LNCaP clone FGC (cell line): ENCODE results near the gene ABCA7.

ENCODE experiments used
- DNase-seq: peaks from one replicate; pipeline ENCODE4 v3.0.0-alpha.2; 2011; ENCODE audit warnings: low read depth
- H3K4me3 ChIP-seq: 2 replicates; pipeline ENCODE4 v1.5.1; 2011; ENCODE audit warnings: mild to moderate bottlenecking, low read depth, low read length, control low read depth
- TF ChIP-seq, protein P1 (sequence below): IDR thresholded peaks from 2 replicates; pipeline ENCODE4 v1.5.1; 2012; ENCODE audit warnings: mild to moderate bottlenecking; ENCODE audit not compliant: control insufficient read depth, insufficient read depth; ENCODE audit errors: extremely low read depth

The ABCA7 gene

DNA sequence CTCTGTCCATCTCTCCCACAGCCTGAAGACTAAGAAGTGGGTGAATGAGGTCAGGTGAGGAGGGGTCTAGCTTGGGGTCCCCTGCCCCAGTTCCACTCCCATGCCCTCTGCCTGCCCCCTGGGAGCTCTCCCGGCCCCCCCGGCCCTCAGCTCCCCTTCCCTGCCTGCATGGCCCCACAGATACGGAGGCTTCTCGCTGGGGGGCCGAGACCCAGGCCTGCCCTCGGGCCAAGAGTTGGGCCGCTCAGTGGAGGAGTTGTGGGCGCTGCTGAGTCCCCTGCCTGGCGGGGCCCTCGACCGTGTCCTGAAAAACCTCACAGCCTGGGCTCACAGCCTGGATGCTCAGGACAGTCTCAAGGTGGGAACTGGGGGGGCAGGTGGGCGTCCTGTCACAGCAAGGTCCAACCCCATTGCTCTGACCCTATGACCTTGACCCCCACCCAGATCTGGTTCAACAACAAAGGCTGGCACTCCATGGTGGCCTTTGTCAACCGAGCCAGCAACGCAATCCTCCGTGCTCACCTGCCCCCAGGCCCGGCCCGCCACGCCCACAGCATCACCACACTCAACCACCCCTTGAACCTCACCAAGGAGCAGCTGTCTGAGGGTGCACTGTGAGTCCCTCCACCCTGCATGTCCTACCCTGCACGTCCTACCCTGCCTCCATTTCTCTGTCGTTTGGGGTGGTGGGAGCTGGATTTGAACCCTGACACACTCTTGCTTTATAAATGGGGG lies 16.1 kb downstream of the ABCA7 start:
- H3K4me3 ChIP-seq = no peak overlapping the region
- TF ChIP-seq, protein P1, sequence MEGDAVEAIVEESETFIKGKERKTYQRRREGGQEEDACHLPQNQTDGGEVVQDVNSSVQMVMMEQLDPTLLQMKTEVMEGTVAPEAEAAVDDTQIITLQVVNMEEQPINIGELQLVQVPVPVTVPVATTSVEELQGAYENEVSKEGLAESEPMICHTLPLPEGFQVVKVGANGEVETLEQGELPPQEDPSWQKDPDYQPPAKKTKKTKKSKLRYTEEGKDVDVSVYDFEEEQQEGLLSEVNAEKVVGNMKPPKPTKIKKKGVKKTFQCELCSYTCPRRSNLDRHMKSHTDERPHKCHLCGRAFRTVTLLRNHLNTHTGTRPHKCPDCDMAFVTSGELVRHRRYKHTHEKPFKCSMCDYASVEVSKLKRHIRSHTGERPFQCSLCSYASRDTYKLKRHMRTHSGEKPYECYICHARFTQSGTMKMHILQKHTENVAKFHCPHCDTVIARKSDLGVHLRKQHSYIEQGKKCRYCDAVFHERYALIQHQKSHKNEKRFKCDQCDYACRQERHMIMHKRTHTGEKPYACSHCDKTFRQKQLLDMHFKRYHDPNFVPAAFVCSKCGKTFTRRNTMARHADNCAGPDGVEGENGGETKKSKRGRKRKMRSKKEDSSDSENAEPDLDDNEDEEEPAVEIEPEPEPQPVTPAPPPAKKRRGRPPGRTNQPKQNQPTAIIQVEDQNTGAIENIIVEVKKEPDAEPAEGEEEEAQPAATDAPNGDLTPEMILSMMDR = no peak
- no peak for DNase-seq

GRCh38 chr19:1057176-1057855 lies 17.4 kb downstream of the ABCA7 start:
- H3K4me3 ChIP-seq = no peak overlapping the region

DNA sequence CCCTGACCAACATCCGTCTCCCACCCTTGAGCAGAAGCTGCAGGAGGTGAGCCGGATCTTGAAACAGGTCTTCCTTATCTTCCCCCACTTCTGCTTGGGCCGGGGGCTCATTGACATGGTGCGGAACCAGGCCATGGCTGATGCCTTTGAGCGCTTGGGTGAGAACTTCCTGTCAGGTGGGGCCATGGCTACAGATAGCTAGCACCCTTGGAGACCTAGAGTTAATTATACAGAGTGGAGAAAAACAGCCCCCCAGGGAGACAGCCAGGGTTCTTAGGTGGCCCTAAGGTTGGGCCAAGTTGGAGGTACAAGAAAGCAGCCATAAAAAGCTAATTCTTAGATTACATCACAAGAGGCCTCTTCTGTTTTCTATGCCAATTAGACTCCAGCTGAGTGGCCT lies 18.2 kb downstream of the ABCA7 start:
- DNase-seq = no peak
- TF ChIP-seq, protein P1 = no peak
- no peak overlapping the region for H3K4me3 ChIP-seq

More at GRCh38 chr19:1057176-1057855, 17.4 kb downstream of the ABCA7 start:
- TF ChIP-seq, protein P1 = no peak
- DNase-seq = no peak

DNA sequence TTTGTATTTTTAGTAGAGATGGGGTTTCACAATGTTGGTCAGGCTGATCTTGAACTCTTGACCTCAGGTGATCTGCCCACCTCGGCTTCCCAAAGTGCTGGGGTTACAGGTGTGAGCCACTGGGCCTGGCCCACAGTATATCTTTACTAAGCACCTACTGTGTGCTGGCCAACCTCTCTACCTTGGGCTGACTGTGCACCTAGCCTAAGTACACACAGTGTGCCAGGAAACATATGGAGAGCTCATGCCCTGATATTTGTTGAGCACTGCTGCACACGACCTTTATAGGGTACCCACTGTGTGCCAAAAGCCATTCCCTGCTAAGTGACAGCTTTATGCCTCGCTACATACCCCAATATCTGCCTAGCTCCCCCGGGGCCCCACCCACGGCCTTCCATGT lies 20.8 kb downstream of the ABCA7 start:
- TF ChIP-seq, protein P1 = no peak
- H3K4me3 ChIP-seq = no peak overlapping the region
- DNase-seq = no peak

DNA sequence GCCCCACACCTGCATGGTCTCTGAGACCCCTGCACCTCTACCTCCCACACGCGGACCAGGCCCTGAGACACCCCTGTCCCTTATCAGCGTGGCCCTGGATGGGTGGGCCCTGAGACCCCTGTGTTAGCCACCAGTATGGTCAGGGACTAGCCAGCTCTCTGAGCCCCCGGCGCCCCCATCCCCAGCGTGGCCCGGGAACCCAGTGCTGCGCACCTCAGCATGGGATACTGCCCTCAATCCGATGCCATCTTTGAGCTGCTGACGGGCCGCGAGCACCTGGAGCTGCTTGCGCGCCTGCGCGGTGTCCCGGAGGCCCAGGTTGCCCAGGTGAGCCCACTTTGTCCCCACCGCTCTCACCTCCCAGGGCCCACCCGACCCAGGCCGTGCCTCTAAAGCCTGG lies 22.1 kb downstream of the ABCA7 start:
- no peak for DNase-seq
- TF ChIP-seq, protein P1 = no peak
- H3K4me3 ChIP-seq = no peak overlapping the region

DNA sequence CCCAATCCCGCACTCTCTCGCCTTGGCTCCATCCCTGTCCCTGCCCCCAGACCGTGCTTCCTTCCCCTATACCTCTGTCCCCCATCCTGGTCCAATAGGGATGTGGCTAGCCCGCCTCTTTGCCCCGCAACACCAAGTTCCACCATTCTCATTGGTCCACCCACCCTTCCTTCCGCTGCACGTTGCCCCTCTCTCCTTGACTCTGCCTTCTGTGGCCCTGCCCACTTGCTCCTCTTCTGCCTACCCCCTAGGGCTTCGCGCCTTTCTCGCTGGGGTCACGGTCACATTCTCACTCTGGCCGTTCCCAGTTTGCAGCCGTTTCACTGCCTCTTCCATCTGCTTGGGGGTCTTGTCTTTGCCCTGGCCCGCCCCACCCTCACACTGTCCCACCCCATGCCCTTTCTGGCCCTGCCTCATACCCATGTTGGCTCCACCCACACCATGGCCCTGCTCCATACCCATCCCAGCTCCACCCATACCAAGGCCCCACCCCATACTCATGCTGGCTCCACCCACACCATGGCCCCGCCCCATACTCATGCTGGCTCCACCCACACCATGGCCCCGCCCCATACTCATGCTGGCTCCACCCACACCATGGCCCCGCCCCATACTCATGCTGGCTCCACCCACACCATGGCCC lies 22.6 kb downstream of the ABCA7 start:
- no peak overlapping the region for H3K4me3 ChIP-seq
- DNase-seq = no peak
- TF ChIP-seq, protein P1 = no peak
